Stimulated activated CD4-positive, alpha-beta T cell treated with anti-CD3 and anti-CD28 coated beads, Interleukin-4, amount 100 ng/mL, for 24 hours (primary cell): ENCODE data around the gene RPS6KA2.
"Not testable (repeated sequence)": the region's sequence is repeated elsewhere in the genome, so short reads cannot be mapped to it uniquely, and the experiment has no call there.

Experiments
- DNase-seq: peaks from one replicate; pipeline ENCODE4 v3.0.0-alpha.2; 2020

Gene RPS6KA2

GRCh38 chr6:166588691-166589336 is 38.2 kb downstream of the RPS6KA2 start:
- DNase-seq = no peak

- DNase-seq = no peak
Observed at GRCh38 chr6:166587631-166588413, 39.2 kb downstream of the RPS6KA2 start.

- DNase-seq = peak; percentile 29
Observed at GRCh38 chr6:166586424-166587156, 40.5 kb downstream of the RPS6KA2 start, which contains the start of gene RAMACL. RAMACL (minus strand) TSS chr6:166586678; CDS start chr6:166586477, 201 bp downstream.

- no peak for DNase-seq
Observed at GRCh38 chr6:166584853-166585429, 42.1 kb downstream of the RPS6KA2 start.

GRCh38 chr6:166584155-166584554 is 42.9 kb downstream of the RPS6KA2 start:
- no peak for DNase-seq

GRCh38 chr6:166583230-166583965 is 43.7 kb downstream of the RPS6KA2 start:
- no peak for DNase-seq

- no peak for DNase-seq
Observed at GRCh38 chr6:166582258-166582657, 44.8 kb downstream of the RPS6KA2 start.

- DNase-seq = not testable (repeated sequence)
Observed at GRCh38 chr6:166581801-166582200, 45.2 kb downstream of the RPS6KA2 start.

- no peak for DNase-seq
Observed at GRCh38 chr6:166581091-166581511, 46.0 kb downstream of the RPS6KA2 start.

GRCh38 chr6:166580076-166581050 is 46.7 kb downstream of the RPS6KA2 start:
- no peak for DNase-seq

GRCh38 chr6:166579237-166579850 is 47.7 kb downstream of the RPS6KA2 start:
- no peak for DNase-seq

- no peak for DNase-seq
Observed at GRCh38 chr6:166578536-166579236, 48.4 kb downstream of the RPS6KA2 start.

- DNase-seq = no peak
Observed at GRCh38 chr6:166575205-166575604, 51.8 kb downstream of the RPS6KA2 start.

GRCh38 chr6:166573511-166574216 is 53.4 kb downstream of the RPS6KA2 start:
- DNase-seq = no peak

- no peak for DNase-seq
Observed at GRCh38 chr6:166572370-166573261, 54.4 kb downstream of the RPS6KA2 start.

GRCh38 chr6:166570929-166571713 is 55.9 kb downstream of the RPS6KA2 start:
- DNase-seq = no peak

- DNase-seq = no peak
Observed at GRCh38 chr6:166569206-166569605, 57.8 kb downstream of the RPS6KA2 start.
